Chondrocyte (in vitro differentiated cells): ENCODE results near the gene GALNTL6. TPM values are rescaled to one million over a fixed set of nuclear protein-coding genes. Genes with fewer than 3 reads are reported as not detected.

Experiments used
- DNase-seq: peaks from one replicate; pipeline ENCODE4 v3.0.0; 2021; ENCODE audit warnings: mixed read lengths, low spot score
- H3K27ac Mint-ChIP-seq: one replicate; pipeline ENCODE4 v1.8.0; 2021; ENCODE audit warnings: mild to moderate bottlenecking, moderate library complexity, mixed read lengths; ENCODE audit not compliant: unreplicated experiment
- H3K27me3 Mint-ChIP-seq: 2 replicates; pipeline ENCODE4 v1.8.0; 2021; ENCODE audit warnings: low read depth, mixed read lengths
- H3K36me3 Mint-ChIP-seq: 2 replicates; pipeline ENCODE4 v1.8.0; 2021; ENCODE audit warnings: low read depth, mixed read lengths
- H3K4me1 Mint-ChIP-seq: 2 replicates; pipeline ENCODE4 v1.8.0; 2021; ENCODE audit warnings: low read depth, mild to moderate bottlenecking, mixed read lengths
- H3K4me3 Mint-ChIP-seq: one replicate; pipeline ENCODE4 v1.8.0; 2021; ENCODE audit warnings: mild to moderate bottlenecking, moderate library complexity, mixed read lengths; ENCODE audit not compliant: unreplicated experiment
- H3K9me3 Mint-ChIP-seq: 2 replicates; pipeline ENCODE4 v1.8.0; 2021; ENCODE audit warnings: low read depth, mixed read lengths
- CTCF ChIP-seq: fragments of 200-600 bp; sonication (generic); IDR thresholded peaks from 2 replicates; pipeline ENCODE4 v1.5.0; 2021; ENCODE audit warnings: antibody characterized with exemption, mild to moderate bottlenecking, moderate library complexity
- total RNA-seq: library from RNA; stranded (reverse); gene quantifications from 3 replicates; pipeline ENCODE4 v1.2.1, GENCODE V29; 2021

The GALNTL6 gene
- total RNA-seq, 1 donor from 2014 or later: not detected

GRCh38 chr4:172656055-172656454 lies 842.9 kb downstream of the GALNTL6 start:
- DNase-seq: no peak
- Mint-ChIP-seq H3K9me3 (no peaks in the 10 kb centered on the region), H3K36me3 (no peaks in the 10 kb centered on the region), H3K27ac (no peak overlapping the region), H3K27me3 (no peaks in the 10 kb centered on the region), H3K4me3 (no peak overlapping the region), H3K4me1 (no peaks in the 10 kb centered on the region)
- TF ChIP-seq CTCF: no peak

- H3K4me1 Mint-ChIP-seq: no peaks in the 10 kb centered on the region
- no peaks in the 10 kb centered on the region for H3K36me3 Mint-ChIP-seq
- no peak for DNase-seq
- no peak for TF ChIP-seq CTCF
- no peaks in the 10 kb centered on the region for H3K9me3 Mint-ChIP-seq
- no peak overlapping the region for H3K27ac Mint-ChIP-seq
- no peaks in the 10 kb centered on the region for H3K27me3 Mint-ChIP-seq
- H3K4me3 Mint-ChIP-seq: no peak overlapping the region
These were observed 843.9 kb downstream of the GALNTL6 start for GRCh38 chr4:172657081-172657480.

- Mint-ChIP-seq H3K36me3 (no peaks in the 10 kb centered on the region), H3K27ac (no peak overlapping the region)
- no peak for TF ChIP-seq CTCF
These were observed 847.0 kb downstream of the GALNTL6 start for GRCh38 chr4:172660251-172660650.

GRCh38 chr4:172662113-172662512 lies 848.9 kb downstream of the GALNTL6 start:
- DNase-seq: no peak
- H3K4me1 Mint-ChIP-seq: no peaks in the 10 kb centered on the region
- no peaks in the 10 kb centered on the region for H3K9me3 Mint-ChIP-seq
- peaks cover 6% of the 10 kb centered on the region for H3K27me3 Mint-ChIP-seq
- H3K36me3 Mint-ChIP-seq: no peaks in the 10 kb centered on the region
- H3K27ac Mint-ChIP-seq: no peak overlapping the region
- no peak overlapping the region for H3K4me3 Mint-ChIP-seq
- TF ChIP-seq CTCF: no peak

More at GRCh38 chr4:172660251-172660650, 847.0 kb downstream of the GALNTL6 start:
- no peaks in the 10 kb centered on the region for H3K9me3 Mint-ChIP-seq
- H3K4me1 Mint-ChIP-seq: no peaks in the 10 kb centered on the region
- no peak overlapping the region for H3K4me3 Mint-ChIP-seq
- peaks cover 3% of the 10 kb centered on the region for H3K27me3 Mint-ChIP-seq
- no peak for DNase-seq

GRCh38 chr4:172666711-172667368 lies 853.6 kb downstream of the GALNTL6 start:
- no peak for DNase-seq
- TF ChIP-seq CTCF: no peak
- Mint-ChIP-seq H3K27me3 (peaks cover 6% of the 10 kb centered on the region), H3K9me3 (no peaks in the 10 kb centered on the region), H3K4me1 (no peaks in the 10 kb centered on the region), H3K4me3 (no peak overlapping the region), H3K36me3 (no peaks in the 10 kb centered on the region), H3K27ac (no peak overlapping the region)
